ENCODE measurements around the gene SCAMP2. TPM values are rescaled to one million over a fixed set of nuclear protein-coding genes. Genes with fewer than 3 reads are reported as not detected.

SCAMP2 gene
- total RNA-seq, 1 experiment from 2014 or later: 20.8 TPM

DNA sequence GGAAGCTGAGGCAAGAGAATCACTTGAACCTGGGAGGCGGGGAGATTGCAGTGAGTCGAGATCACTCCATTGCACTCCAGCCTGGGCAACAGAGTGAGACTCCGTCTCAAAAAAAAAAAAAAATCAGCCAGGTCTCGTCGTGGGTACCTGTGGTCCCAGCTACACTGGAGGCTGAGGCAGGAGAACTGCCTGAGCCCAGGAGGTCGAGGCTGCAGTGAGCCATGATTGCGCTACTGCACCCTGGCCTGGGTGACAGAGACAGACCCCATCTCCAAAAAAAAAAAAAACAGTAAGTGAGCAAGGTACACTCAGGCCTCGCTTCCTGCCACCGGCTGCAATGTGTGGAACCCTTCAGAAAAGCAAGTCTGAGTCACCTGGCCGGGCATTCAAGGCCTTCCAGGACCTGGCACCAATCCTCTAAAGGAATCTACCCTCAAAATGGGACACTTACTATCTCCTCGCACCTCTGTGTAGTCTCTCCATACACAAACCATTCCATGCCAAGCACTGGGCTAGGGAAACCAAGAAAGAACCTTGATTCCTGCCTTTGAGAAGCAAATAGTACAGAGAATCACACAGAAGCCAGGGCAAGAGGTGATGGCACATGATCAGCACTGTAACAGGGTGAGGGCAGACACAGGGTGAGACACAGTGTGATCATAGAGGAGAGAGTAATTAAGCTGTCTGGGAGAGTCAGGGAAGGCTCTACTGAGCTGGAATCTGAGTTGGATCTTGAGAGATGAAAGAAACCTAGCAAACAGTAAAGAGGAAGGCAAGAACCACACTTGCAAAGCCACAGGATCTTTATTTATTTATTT is 9.7 kb downstream of the SCAMP2 start:
- no peak for DNase-seq
- H3K27me3 ChIP-seq (ENCODE audit: control insufficient read depth, insufficient read depth, low read length): no peaks in the 10 kb centered on the region
- H3K4me3 ChIP-seq (ENCODE audit: insufficient read depth, low read depth, low read length): no peak overlapping the region
- no peaks in the 10 kb centered on the region; the same call in none of the 2 replicates for H3K36me3 ChIP-seq (replicated peaks; ENCODE audit: control insufficient read depth, insufficient read depth, low read length)

GRCh38 chr15:74858369-74858740 is 14.8 kb downstream of the SCAMP2 start:
- DNase-seq: no peak

GRCh38 chr15:74857671-74858368 is 15.3 kb downstream of the SCAMP2 start:
- no peaks in the 10 kb centered on the region for H3K27me3 ChIP-seq (ENCODE audit: control insufficient read depth, insufficient read depth, low read length)
- H3K4me3 ChIP-seq (ENCODE audit: insufficient read depth, low read depth, low read length): no peak overlapping the region

More at GRCh38 chr15:74858369-74858740, 14.8 kb downstream of the SCAMP2 start:
- H3K4me3 ChIP-seq (ENCODE audit: insufficient read depth, low read depth, low read length): no peak overlapping the region
- peaks cover 3% of the 10 kb centered on the region for H3K36me3 ChIP-seq (replicated peaks; ENCODE audit: control insufficient read depth, insufficient read depth, low read length)
- H3K27me3 ChIP-seq (ENCODE audit: control insufficient read depth, insufficient read depth, low read length): no peaks in the 10 kb centered on the region

DNA sequence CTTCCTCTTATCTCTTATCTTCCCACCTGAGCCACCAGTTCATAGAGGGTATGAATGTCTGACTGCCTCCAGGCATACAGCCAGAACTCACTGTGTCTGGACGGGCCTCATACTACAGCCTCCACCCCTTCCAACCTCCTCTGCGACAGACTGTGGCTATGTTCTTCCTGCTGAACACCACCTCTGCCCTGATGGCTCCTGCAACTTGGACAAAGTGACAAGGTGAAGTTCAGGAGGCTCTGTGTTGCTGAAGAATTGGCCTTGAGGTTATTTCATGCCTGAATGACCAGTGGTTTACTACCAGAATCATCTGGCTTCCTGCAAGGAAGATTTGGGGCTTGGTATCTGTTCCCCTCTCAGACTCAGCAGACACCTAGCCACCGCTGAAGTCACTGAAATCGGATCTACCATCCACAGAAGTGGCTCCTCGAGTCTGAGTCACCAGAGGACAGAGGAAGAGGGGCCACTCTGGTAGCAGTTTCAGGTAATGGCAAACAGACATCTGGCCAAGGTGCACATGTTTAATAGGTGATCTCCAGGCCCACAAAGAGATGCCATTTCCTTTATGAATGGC is 16.0 kb downstream of the SCAMP2 start:
- no peaks in the 10 kb centered on the region for H3K27me3 ChIP-seq (ENCODE audit: control insufficient read depth, insufficient read depth, low read length)
- H3K4me3 ChIP-seq (ENCODE audit: insufficient read depth, low read depth, low read length): no peak overlapping the region
- peaks cover 8% of the 10 kb centered on the region for H3K36me3 ChIP-seq (replicated peaks; ENCODE audit: control insufficient read depth, insufficient read depth, low read length)
- DNase-seq: no peak

More at GRCh38 chr15:74857671-74858368, 15.3 kb downstream of the SCAMP2 start:
- no peak for DNase-seq
- H3K36me3 ChIP-seq (replicated peaks; ENCODE audit: control insufficient read depth, insufficient read depth, low read length): peaks cover 5% of the 10 kb centered on the region

DNA sequence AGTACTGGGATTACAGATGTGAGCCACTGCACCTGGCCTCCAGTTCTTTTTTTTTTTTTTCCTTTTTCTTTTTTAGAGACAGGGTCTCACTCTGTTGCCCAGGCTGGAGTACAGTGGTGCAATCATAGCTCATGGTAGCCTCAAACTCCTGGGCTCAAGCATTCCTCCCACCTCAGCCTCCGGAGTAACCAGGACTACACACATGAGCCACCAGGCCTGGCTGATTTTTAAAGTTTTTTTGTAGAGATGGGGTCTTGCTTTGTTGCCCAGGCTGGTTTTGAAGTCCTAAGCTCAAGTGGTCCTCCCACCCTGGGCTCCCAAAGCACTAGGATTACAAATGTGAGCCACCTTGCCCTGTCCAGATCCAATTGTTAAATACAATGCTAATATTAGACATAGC is 16.6 kb downstream of the SCAMP2 start:
- Histone ChIP-seq H3K36me3 (replicated peaks; ENCODE audit: control insufficient read depth, insufficient read depth, low read length) (peaks cover 14% of the 10 kb centered on the region), H3K4me3 (ENCODE audit: insufficient read depth, low read depth, low read length) (no peak overlapping the region), H3K27me3 (ENCODE audit: control insufficient read depth, insufficient read depth, low read length) (no peaks in the 10 kb centered on the region)
- DNase-seq: no peak

DNA sequence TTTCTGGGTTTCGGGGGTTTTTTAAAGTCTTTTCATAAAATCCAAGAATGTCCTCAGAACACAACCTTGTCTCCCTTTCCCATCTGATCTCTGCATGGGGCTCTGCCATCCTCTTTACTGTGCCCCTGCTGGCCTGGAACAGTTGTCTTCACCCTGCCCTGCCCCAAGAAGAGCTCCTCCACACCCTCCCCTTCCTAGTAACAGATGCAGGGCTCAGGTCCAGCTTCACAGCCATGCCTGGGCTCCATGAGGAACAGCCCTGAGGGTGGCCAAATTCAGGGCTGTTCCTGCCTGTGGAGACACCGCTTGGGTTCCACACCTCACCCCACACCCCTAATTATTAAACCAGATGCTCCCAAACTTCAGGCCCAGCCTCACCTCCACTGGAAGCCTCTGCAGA is 17.3 kb downstream of the SCAMP2 start:
- Histone ChIP-seq H3K4me3 (ENCODE audit: insufficient read depth, low read depth, low read length) (no peak overlapping the region), H3K27me3 (ENCODE audit: control insufficient read depth, insufficient read depth, low read length) (no peaks in the 10 kb centered on the region), H3K36me3 (replicated peaks; ENCODE audit: control insufficient read depth, insufficient read depth, low read length) (peaks cover 19% of the 10 kb centered on the region)
- peak; percentile 33 for DNase-seq

- no peak overlapping the region for H3K4me3 ChIP-seq (ENCODE audit: insufficient read depth, low read depth, low read length)
- peaks cover 22% of the 10 kb centered on the region for H3K36me3 ChIP-seq (replicated peaks; ENCODE audit: control insufficient read depth, insufficient read depth, low read length)
- peak; percentile 31 for DNase-seq
- no peaks in the 10 kb centered on the region for H3K27me3 ChIP-seq (ENCODE audit: control insufficient read depth, insufficient read depth, low read length)
Observed at GRCh38 chr15:74854453-74855022, 18.6 kb downstream of the SCAMP2 start.

DNA sequence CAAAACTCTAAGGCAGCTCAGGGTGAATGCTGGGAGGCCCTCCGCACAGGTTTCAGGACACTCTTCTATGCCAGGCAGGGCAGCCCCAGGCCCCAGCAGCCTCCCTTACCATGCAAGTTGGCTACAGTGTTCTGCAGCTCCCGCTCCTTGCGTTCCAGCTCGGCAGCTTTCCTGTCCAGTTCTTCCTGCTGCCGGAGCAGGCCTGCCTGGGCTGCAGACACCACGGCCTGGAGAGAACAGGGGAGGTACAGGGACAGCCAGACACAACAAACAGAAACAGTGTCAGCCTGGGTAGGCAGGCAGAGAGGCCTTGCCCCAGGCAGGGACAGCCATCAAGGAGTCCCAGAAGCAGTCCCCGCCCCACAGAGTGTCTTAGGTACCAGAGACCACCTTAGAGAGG is 21.2 kb downstream of the SCAMP2 start:
- no peak for DNase-seq
- no peaks in the 10 kb centered on the region for H3K27me3 ChIP-seq (ENCODE audit: control insufficient read depth, insufficient read depth, low read length)
- peaks cover 26% of the 10 kb centered on the region for H3K36me3 ChIP-seq (replicated peaks; ENCODE audit: control insufficient read depth, insufficient read depth, low read length)
- H3K4me3 ChIP-seq (ENCODE audit: insufficient read depth, low read depth, low read length): no peak overlapping the region

DNA sequence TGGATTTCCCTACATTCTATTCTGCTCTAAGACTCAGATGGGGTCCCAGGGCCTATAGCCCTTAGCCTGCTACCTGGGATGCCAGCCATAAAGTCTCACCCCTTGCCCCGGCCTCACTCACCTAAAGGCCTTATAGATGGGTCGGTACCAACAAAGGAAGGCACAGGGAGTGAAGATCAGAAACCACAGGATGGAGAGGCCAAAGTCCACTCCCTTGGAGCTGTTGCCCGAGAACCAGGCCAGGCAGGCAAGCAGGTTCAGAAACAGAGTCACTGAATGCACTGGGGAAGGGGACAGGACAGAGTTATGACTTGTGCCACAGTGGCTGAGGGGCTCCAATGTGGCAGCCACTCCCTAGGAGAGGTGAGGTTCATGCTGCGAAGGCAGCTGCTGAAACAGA is 22.8 kb downstream of the SCAMP2 start:
- H3K27me3 ChIP-seq (ENCODE audit: control insufficient read depth, insufficient read depth, low read length): no peaks in the 10 kb centered on the region
- peaks cover 29% of the 10 kb centered on the region for H3K36me3 ChIP-seq (replicated peaks; ENCODE audit: control insufficient read depth, insufficient read depth, low read length)
- no peak overlapping the region for H3K4me3 ChIP-seq (ENCODE audit: insufficient read depth, low read depth, low read length)
- DNase-seq: no peak

DNA sequence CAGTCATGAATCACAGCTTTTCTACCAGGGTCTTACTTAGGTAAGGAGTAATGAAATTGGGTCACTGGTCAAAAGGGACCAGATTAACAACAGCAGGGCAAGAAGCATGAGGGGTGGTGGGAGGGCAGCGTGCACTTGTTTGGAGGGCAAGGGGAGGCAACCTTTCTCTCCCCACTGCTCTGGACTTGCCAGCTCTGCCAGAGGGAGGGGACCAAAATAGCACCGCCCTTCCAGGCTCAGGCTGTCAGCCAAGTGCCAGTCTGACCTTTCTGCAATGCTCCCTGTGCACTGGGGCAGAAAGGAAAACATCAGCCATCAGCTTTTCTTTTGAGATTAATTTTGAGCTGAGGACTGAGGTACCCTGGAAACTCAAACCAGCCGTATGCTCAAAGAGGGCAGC is 25.7 kb downstream of the SCAMP2 start:
- no peak overlapping the region for H3K4me3 ChIP-seq (ENCODE audit: insufficient read depth, low read depth, low read length)
- DNase-seq: no peak
- H3K27me3 ChIP-seq (ENCODE audit: control insufficient read depth, insufficient read depth, low read length): no peaks in the 10 kb centered on the region
- peaks cover 26% of the 10 kb centered on the region for H3K36me3 ChIP-seq (replicated peaks; ENCODE audit: control insufficient read depth, insufficient read depth, low read length)

DNA sequence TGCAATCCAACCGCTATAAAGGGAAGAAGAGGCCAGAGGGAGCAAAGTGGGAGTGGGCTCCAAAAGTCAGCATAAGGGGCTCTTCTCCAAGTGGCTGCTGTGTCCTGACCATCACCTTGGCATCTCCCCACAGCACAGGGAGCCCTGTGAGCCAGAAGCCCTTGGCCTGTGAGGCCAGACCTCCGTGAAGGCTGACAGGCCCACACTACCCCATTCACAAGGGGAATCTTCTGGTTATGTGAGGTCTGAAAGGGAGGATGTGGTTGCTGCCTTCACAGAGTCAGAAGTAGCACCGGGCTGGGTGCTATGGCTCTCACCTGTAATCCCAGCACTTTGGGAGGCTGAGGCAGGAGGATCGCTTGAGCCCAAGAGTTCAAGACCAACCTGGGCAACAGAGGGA is 27.6 kb downstream of the SCAMP2 start:
- Histone ChIP-seq H3K27me3 (ENCODE audit: control insufficient read depth, insufficient read depth, low read length) (no peaks in the 10 kb centered on the region), H3K4me3 (ENCODE audit: insufficient read depth, low read depth, low read length) (no peak overlapping the region), H3K36me3 (replicated peaks; ENCODE audit: control insufficient read depth, insufficient read depth, low read length) (peaks cover 18% of the 10 kb centered on the region)
- DNase-seq: no peak

DNA sequence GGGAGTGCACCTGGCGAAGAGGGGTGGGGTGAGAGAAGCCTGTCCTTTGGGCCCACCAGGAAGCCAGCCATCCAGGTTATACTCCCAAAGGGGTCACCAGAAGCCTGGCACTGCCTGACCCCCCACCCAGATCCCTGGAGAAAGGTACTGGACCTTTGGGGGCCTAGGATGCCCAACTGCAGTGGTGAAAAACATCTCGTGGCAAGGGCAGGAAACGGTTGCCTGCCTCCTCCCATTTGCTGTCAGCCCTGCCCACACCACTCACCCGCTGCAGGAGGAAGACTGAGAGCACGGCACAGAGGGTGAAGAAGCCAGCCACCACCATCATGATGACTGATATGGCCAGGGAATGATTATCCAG is 28.0 kb downstream of the SCAMP2 start:
- H3K27me3 ChIP-seq (ENCODE audit: control insufficient read depth, insufficient read depth, low read length): no peaks in the 10 kb centered on the region
- no peak overlapping the region for H3K4me3 ChIP-seq (ENCODE audit: insufficient read depth, low read depth, low read length)
- H3K36me3 ChIP-seq (replicated peaks; ENCODE audit: control insufficient read depth, insufficient read depth, low read length): peaks cover 17% of the 10 kb centered on the region
- DNase-seq: no peak

DNA sequence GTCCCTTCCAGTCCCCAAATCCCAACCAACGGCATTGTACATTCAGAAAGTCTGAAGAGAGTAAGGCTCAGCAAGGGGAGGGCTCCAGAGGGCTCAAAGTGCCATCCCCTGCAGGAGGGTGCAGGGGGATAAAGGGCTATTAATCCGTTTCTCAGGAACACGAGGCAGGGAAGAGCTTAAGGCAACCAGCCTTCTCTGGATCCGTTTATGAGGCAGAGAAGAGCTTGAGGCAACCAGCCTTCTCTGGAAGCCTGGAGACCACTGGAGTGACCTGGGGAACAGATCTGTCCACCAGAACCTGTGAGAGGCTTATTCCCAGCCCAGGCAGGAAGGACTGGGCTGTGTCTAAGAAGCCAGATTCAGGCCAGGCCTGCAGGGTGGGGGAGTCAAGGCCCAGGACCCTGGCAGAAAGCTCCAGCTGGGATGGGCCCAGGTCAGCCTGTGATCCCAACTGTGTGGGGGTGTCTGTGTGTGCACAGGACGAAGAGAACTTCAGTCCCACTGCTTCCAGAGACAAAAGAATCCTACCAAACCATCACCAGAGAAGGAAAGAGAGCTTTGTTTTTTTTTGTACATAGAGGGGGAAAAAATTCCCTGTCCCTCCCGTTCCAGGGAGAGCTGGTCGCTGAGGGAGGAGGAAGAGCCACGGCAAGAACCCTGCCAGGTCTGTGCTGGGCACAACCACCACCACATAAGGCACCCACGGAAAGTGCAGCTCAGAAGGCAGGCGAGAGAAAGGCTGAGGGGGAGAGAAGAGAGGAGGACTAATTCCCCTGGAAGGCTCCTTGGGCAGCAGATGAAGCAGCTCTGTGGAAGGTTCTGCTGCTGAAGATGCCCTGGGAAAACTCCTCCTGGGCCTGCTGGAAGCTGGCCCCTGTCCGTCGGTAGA is 28.6 kb downstream of the SCAMP2 start:
- Histone ChIP-seq H3K4me3 (ENCODE audit: insufficient read depth, low read depth, low read length) (no peak overlapping the region), H3K36me3 (replicated peaks; ENCODE audit: control insufficient read depth, insufficient read depth, low read length) (peaks cover 17% of the 10 kb centered on the region), H3K27me3 (ENCODE audit: control insufficient read depth, insufficient read depth, low read length) (no peaks in the 10 kb centered on the region)
- peak; percentile 59 for DNase-seq

DNA sequence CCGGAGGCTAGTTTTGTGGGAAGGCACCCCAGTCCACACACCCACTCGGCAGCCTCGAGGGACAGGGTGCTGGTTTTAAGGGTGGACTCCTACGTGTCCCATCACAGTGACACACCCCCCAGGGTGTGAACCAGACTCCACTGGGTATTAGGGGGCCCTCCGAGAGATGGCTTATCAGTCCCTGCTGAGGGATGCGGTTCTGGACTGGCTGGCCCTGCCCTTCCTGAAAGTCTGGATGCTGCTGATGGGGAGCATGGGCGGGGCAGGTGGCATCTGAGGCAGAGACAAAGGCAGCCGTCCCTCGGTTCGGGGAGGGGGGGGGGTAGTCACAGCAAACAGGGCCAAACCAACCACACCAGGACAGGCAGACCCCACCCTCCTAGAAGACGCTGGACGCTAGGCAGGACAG is 29.3 kb downstream of the SCAMP2 start:
- H3K36me3 ChIP-seq (replicated peaks; ENCODE audit: control insufficient read depth, insufficient read depth, low read length): peaks cover 17% of the 10 kb centered on the region
- no peak overlapping the region for H3K4me3 ChIP-seq (ENCODE audit: insufficient read depth, low read depth, low read length)
- DNase-seq: peak; percentile 69
- H3K27me3 ChIP-seq (ENCODE audit: control insufficient read depth, insufficient read depth, low read length): no peaks in the 10 kb centered on the region
